IMR-90 (cell line): Measurements from ENCODE around the gene USP20. TPM values are rescaled to one million over a fixed set of nuclear protein-coding genes. Genes with fewer than 3 reads are reported as not detected.

Experiments
- ATAC-seq: fragments of 200-7000 bp; cut with Tn5 transposase; 2 replicates; pipeline ENCODE4 v1.9.1; 2020; ENCODE audit warnings: low read depth, mild to moderate bottlenecking, moderate library complexity
- BruUV-seq: library from RNA; stranded (reverse); fragments of 400-500 nt; replicated peaks from 2 replicates; lab custom pipeline; 2021; lab: Mats Ljungman, UMichigan
- CTCF ChIA-PET: fragments of 300-600 bp; formaldehyde crosslinking; extraction: SDS; loops from one replicate; lab custom pipeline; 2021; ENCODE audit warnings: antibody characterized with exemption; lab: Yijun Ruan, JAX
- POLR2A ChIA-PET: fragments of 300-600 bp; sonication (Branson Sonifier 250); formaldehyde crosslinking; loops from one replicate; lab custom pipeline; 2022; ENCODE audit warnings: antibody characterized with exemption; ENCODE audit not compliant: unreplicated experiment; lab: Charles Lee
- DNase-seq: peaks from one replicate; pipeline ENCODE4 v3.0.0; 2013
- H2AFZ ChIP-seq: replicated peaks from 2 replicates; pipeline ENCODE3; 2013; ENCODE audit warnings: low read length, mild to moderate bottlenecking; ENCODE audit not compliant: poor library complexity
- H2AK5ac ChIP-seq: 2 replicates; pipeline ENCODE4 v1.6.1; 2013; ENCODE audit warnings: low read depth, low read length, inconsistent platforms
- H2AK9ac ChIP-seq: replicated peaks from 2 replicates; pipeline ENCODE3; 2013; ENCODE audit warnings: mild to moderate bottlenecking, low read depth, low read length, moderate library complexity; ENCODE audit not compliant: poor library complexity
- H2BK120ac ChIP-seq: 2 replicates; pipeline ENCODE4 v1.6.1; 2013; ENCODE audit warnings: low read depth, low read length, inconsistent platforms
- H2BK15ac ChIP-seq: 3 replicates; pipeline ENCODE4 v1.6.1; 2013; ENCODE audit warnings: low read depth, low read length, inconsistent platforms
- H2BK20ac ChIP-seq: 2 replicates; pipeline ENCODE4 v1.6.1; 2013; ENCODE audit warnings: low read depth, mild to moderate bottlenecking, inconsistent platforms, low read length, moderate library complexity
- H2BK5ac ChIP-seq: 2 replicates; pipeline ENCODE4 v1.6.1; 2013; ENCODE audit warnings: mild to moderate bottlenecking, low read depth, low read length, inconsistent platforms; ENCODE audit not compliant: poor library complexity, severe bottlenecking
- H3K14ac ChIP-seq: replicated peaks from 2 replicates; pipeline ENCODE4 v1.6.1; 2013; ENCODE audit warnings: low read depth, low read length, inconsistent platforms
- H3K18ac ChIP-seq: 2 replicates; pipeline ENCODE4 v1.6.1; 2013; ENCODE audit warnings: low read depth, low read length, control low read depth
- H3K23ac ChIP-seq: 2 replicates; pipeline ENCODE4 v1.6.1; 2013; ENCODE audit warnings: low read depth, low read length, inconsistent platforms
- H3K27ac ChIP-seq: 2 replicates; pipeline ENCODE4 v1.5.1; 2013; ENCODE audit warnings: mild to moderate bottlenecking, control low read depth, low read length; ENCODE audit not compliant: insufficient read depth
- H3K27me3 ChIP-seq: 2 replicates; pipeline ENCODE4 v1.6.1; 2013; ENCODE audit warnings: low read length; ENCODE audit not compliant: control insufficient read depth, insufficient read depth
- H3K36me3 ChIP-seq: 2 replicates; pipeline ENCODE4 v1.6.1; 2013; ENCODE audit warnings: low read length, mixed read lengths; ENCODE audit not compliant: control insufficient read depth, insufficient read depth
- H3K4ac ChIP-seq: 2 replicates; pipeline ENCODE4 v1.6.1; 2013; ENCODE audit warnings: low read depth, low read length, inconsistent platforms
- H3K4me1 ChIP-seq: 2 replicates; pipeline ENCODE4 v1.6.1; 2013; ENCODE audit warnings: low read length, mixed read lengths; ENCODE audit not compliant: control insufficient read depth, insufficient read depth
- H3K4me2 ChIP-seq: 2 replicates; pipeline ENCODE4 v1.6.1; 2013; ENCODE audit warnings: low read depth, mild to moderate bottlenecking, control low read depth, low read length, moderate library complexity
- H3K4me3 ChIP-seq: 2 replicates; pipeline ENCODE4 v1.5.1; 2013; ENCODE audit warnings: low read depth, mild to moderate bottlenecking, control low read depth, low read length, moderate library complexity; ENCODE audit not compliant: insufficient read depth
- H3K56ac ChIP-seq: 2 replicates; pipeline ENCODE4 v1.6.1; 2013; ENCODE audit warnings: low read length, inconsistent platforms; ENCODE audit not compliant: insufficient read depth; ENCODE audit errors: extremely low read depth
- H3K79me1 ChIP-seq, 2 experiments: 2 replicates each; pipeline ENCODE4 v1.6.1; 2013; ENCODE audit warnings: low read length in 2 of 2, inconsistent platforms in 1 of 2, low read depth in 1 of 2
- H3K9ac ChIP-seq: 2 replicates; pipeline ENCODE4 v1.6.1; 2013; ENCODE audit warnings: low read depth, low read length, control low read depth
- H3K9me1 ChIP-seq: 2 replicates; pipeline ENCODE4 v1.6.1; 2013; ENCODE audit warnings: low read length, inconsistent platforms; ENCODE audit not compliant: insufficient read depth
- H3K9me3 ChIP-seq: 2 replicates; pipeline ENCODE4 v1.6.1; 2013; ENCODE audit warnings: low read length; ENCODE audit not compliant: control insufficient read depth, insufficient read depth
- H4K20me1 ChIP-seq: 2 replicates; pipeline ENCODE4 v1.6.1; 2013; ENCODE audit warnings: low read length, inconsistent platforms; ENCODE audit not compliant: insufficient read depth
- H4K5ac ChIP-seq: 2 replicates; pipeline ENCODE4 v1.6.1; 2013; ENCODE audit warnings: mild to moderate bottlenecking, low read depth, low read length, control low read depth
- H4K8ac ChIP-seq, 2 experiments: 2 replicates each; pipeline ENCODE4 v1.6.1; 2013; ENCODE audit warnings: low read depth in 2 of 2, low read length in 2 of 2, control low read depth in 1 of 2, inconsistent platforms in 1 of 2
- H4K91ac ChIP-seq: 2 replicates; pipeline ENCODE4 v1.6.1; 2013; ENCODE audit warnings: low read depth, low read length, inconsistent platforms; ENCODE audit not compliant: insufficient read depth
- CTCF ChIP-seq: conservative IDR thresholded peaks from 2 replicates; pipeline ENCODE4 v1.5.1; 2012; ENCODE audit warnings: mild to moderate bottlenecking, low read depth, low read length, improper control_type of control experiment
- ELK1 ChIP-seq: fragments of 150-350 bp; IDR thresholded peaks from 2 replicates; pipeline ENCODE4 v1.6.1; 2016; ENCODE audit warnings: low read depth, mild to moderate bottlenecking, low read length, moderate library complexity, borderline replicate concordance
- FOS ChIP-seq: fragments of 150-350 bp; IDR thresholded peaks from 2 replicates; pipeline ENCODE4 v1.6.1; 2016; ENCODE audit warnings: low read depth, low read length
- MAFK ChIP-seq: IDR thresholded peaks from 2 replicates; pipeline ENCODE4 v1.6.1; 2012; ENCODE audit warnings: low read depth, low read length, improper control_type of control experiment
- MXI1 ChIP-seq: IDR thresholded peaks from 2 replicates; pipeline ENCODE4 v1.6.1; 2012; ENCODE audit warnings: low read depth, mild to moderate bottlenecking, low read length, moderate library complexity, borderline replicate concordance
- POLR2A ChIP-seq: IDR thresholded peaks from 2 replicates; pipeline ENCODE4 v1.6.1; 2012; ENCODE audit warnings: mild to moderate bottlenecking, low read depth, low read length
- RAD21 ChIP-seq: IDR thresholded peaks from 2 replicates; pipeline ENCODE4 v1.6.1; 2012; ENCODE audit warnings: low read length, improper control_type of control experiment
- WGBS, 2 experiments: methylation state at CpG; one replicate each; pipeline versions ENCODE4 v1.1.5 to v1.1.7; 2013; ENCODE audit warnings: missing lambda C conversion rate in 2 of 2; ENCODE audit not compliant: insufficient read length in 1 of 2; ENCODE audit errors: extremely low coverage in 2 of 2; 5-methylcytosine and 5-hydroxymethylcytosine counted together
- dilution Hi-C: fragments of 300-500 bp; cut with HindIII; formaldehyde crosslinking; loops from one replicate; pipeline ENCODE4 v1.14.3; 2018; ENCODE audit warnings: low sequenced_read_pairs; ENCODE audit not compliant: unreplicated experiment
- in situ Hi-C: fragments of 300-500 bp; cut with MboI; formaldehyde crosslinking; loops from 3 replicates; pipeline ENCODE4 v1.14.3; 2019; ENCODE audit warnings: low sequenced_read_pairs, inconsistent platforms, mixed read lengths
- intact Hi-C: fragments of 100-400 bp; cut with micrococcal nuclease; formaldehyde crosslinking; loops from 2 replicates; pipeline ENCODE4 v1.10.0; 2022
- polyA plus RNA-seq, 3 experiments: library from polyadenylated mRNA; depleted of rRNA; stranded (reverse); fragments of >200 nt; gene quantifications; 2 replicates each; pipeline ENCODE4 v1.2.3, GENCODE V29; 2012; ENCODE audit warnings: low replicate concordance in 1 of 3
- total RNA-seq: library from RNA; depleted of rRNA; stranded (reverse); fragments of >200 nt; gene quantifications from 2 replicates; pipeline ENCODE4 v1.2.3, GENCODE V29; 2012

The USP20 gene
- total and polyA plus RNA-seq, 2 of the 4 experiments (the other 2 are of a cell fraction): 3.8 to 21.6 TPM

- DNase-seq (no peak), ATAC-seq (no peak)
- no peak overlapping the region for H2AFZ ChIP-seq
- no peak overlapping the region for H3K23ac ChIP-seq
- no peaks in the 10 kb centered on the region for H3K4me1 ChIP-seq
- no peaks in the 10 kb centered on the region for H3K27me3 ChIP-seq
- in situ Hi-C loops (loop anchor here (25.0 kb wide), 1 partner anchor 187 kb away; the partner anchor contains the start of gene GPR107), intact Hi-C loops (no loop called here), dilution Hi-C loops (no loop called here)
- H3K36me3 ChIP-seq: peaks cover 40% of the 10 kb centered on the region
- no peak overlapping the region for H3K18ac ChIP-seq
- no peak overlapping the region for H2BK120ac ChIP-seq
- peaks cover 3% of the 10 kb centered on the region; the same call in 1 of the 2 replicates for H3K9me1 ChIP-seq
- no peak overlapping the region for H2BK15ac ChIP-seq
- no peaks in the 10 kb centered on the region for H3K79me1 ChIP-seq
- H3K9ac ChIP-seq: no peak overlapping the region
- H4K20me1 ChIP-seq: no peaks in the 10 kb centered on the region
- H3K4me3 ChIP-seq: no peak overlapping the region
- H3K4ac ChIP-seq: no peak overlapping the region
- H2AK9ac ChIP-seq: peak overlapping the region; percentile 42
- no peak overlapping the region for H2BK5ac ChIP-seq
- WGBS, 2 experiments: no CpG with 5 or more reads among the region's 23 CpGs
- no peak overlapping the region for H3K27ac ChIP-seq
- H3K9me3 ChIP-seq: no peaks in the 10 kb centered on the region
- H3K4me2 ChIP-seq: no peak overlapping the region
- CTCF ChIA-PET: no interaction called here
- H4K8ac ChIP-seq: no peak overlapping the region
- H2AK5ac ChIP-seq: no peak overlapping the region
- H2BK20ac ChIP-seq: no peak overlapping the region
- H4K91ac ChIP-seq: no peak overlapping the region
- no peak overlapping the region for H3K56ac ChIP-seq
- POLR2A ChIA-PET: no interaction called here
- TF ChIP-seq RAD21: peak; percentile 2; the same call in 1 of the 2 replicates
- TF ChIP-seq ELK1: no peak
- TF ChIP-seq CTCF: 0 out of 2 replicates have a peak, but pooled peaks have one; percentile 7
- no peak for TF ChIP-seq FOS
- TF ChIP-seq POLR2A: no peak
- TF ChIP-seq MAFK: no peak
- TF ChIP-seq MXI1: no peak
- no TSS peak for BruUV-seq
- no peak overlapping the region for H4K5ac ChIP-seq
- no peak overlapping the region for H3K14ac ChIP-seq
These were observed 39.9 kb downstream of the USP20 start for GRCh38 chr9:129875181-129875611.
